Vagina (tissue), 2 donors: Measurements from ENCODE around the gene USP6NL.

Experiments
- POLR2A ChIP-seq, 2 donors: fragments of 450-650 bp; IDR thresholded peaks; one replicate each; pipeline ENCODE4 v1.6.1; 2017; ENCODE audit warnings: antibody characterized with exemption in 2 of 2, mild to moderate bottlenecking in 2 of 2, moderate library complexity in 2 of 2
- TF ChIP-seq, protein P1 (sequence below), 3 experiments: fragments of 450-650 bp in 2 of 3; fragments of 200-600 bp in 1 of 3; sonication (generic) in 1 of 3; IDR thresholded peaks; one replicate each; pipeline ENCODE4 v1.5.1; 2017 to 2019; ENCODE audit warnings: antibody characterized with exemption in 3 of 3, mild to moderate bottlenecking in 2 of 3, moderate library complexity in 2 of 3

DNA sequence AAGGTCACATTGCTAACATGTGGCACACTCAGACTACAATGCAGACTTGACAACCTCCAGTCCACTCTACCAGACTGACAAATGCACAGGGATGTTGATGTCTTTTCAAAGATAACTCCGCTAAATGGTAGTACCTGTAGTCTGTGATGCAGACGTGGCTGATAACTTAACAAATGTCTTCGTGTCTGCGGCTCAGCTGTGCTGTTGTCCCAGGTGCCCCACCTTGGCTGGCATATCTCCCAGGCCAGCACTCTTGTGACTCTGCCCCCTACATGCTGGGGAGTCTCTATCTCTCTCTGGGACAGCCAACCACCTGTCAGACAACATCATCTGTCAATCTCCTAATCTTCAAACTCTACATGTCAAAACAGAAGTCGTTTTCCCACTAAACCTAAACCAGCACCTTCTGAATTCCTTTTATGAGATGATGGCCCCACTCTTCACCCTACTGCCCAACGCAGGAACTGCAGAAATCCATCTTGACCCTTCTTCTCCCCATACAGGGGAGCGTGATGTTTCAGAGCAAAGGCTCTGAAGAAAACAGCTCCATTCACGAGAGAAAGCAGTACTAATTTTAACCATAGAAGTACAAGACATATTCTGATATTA lies 156.4 kb downstream of the USP6NL start:
- TF ChIP-seq, protein P1, sequence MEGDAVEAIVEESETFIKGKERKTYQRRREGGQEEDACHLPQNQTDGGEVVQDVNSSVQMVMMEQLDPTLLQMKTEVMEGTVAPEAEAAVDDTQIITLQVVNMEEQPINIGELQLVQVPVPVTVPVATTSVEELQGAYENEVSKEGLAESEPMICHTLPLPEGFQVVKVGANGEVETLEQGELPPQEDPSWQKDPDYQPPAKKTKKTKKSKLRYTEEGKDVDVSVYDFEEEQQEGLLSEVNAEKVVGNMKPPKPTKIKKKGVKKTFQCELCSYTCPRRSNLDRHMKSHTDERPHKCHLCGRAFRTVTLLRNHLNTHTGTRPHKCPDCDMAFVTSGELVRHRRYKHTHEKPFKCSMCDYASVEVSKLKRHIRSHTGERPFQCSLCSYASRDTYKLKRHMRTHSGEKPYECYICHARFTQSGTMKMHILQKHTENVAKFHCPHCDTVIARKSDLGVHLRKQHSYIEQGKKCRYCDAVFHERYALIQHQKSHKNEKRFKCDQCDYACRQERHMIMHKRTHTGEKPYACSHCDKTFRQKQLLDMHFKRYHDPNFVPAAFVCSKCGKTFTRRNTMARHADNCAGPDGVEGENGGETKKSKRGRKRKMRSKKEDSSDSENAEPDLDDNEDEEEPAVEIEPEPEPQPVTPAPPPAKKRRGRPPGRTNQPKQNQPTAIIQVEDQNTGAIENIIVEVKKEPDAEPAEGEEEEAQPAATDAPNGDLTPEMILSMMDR (IDR thresholded peaks at IDR 0.05) = no peak
- TF ChIP-seq POLR2A (IDR thresholded peaks at IDR 0.05) = no peak
